ENCODE results near the gene FIGLA. TPM values are rescaled to one million over a fixed set of nuclear protein-coding genes. Genes with fewer than 3 reads are reported as not detected.

FIGLA gene
- total and polyA plus RNA-seq, 2 experiments from 2014 or later, result not detected

GRCh38 chr2:70776266-70776665 lies 14.2 kb downstream of the FIGLA start:
- H3K79me2 ChIP-seq, result no peaks in the 10 kb centered on the region
- 95% methylated on average over 3 of the region's 3 CpGs for WGBS (ENCODE audit: low lambda C conversion rate, missing lambda C conversion rate)
- H3K27ac ChIP-seq, result no peak overlapping the region
- TF ChIP-seq EZH2phosphoT487 (IDR thresholded peaks at IDR 0.05; ENCODE audit: low read depth, severe bottlenecking, unreplicated experiment) (no peak), EZH2 (IDR thresholded peaks at IDR 0.05; ENCODE audit: borderline replicate concordance) (no peak), CTCF (IDR thresholded peaks at IDR 0.05; ENCODE audit: poor library complexity) (no peak)
- no peaks in the 10 kb centered on the region for H4K20me1 ChIP-seq (ENCODE audit: insufficient read depth, poor library complexity, severe bottlenecking)
- H3K4me2 ChIP-seq, result no peak overlapping the region
- no peaks in the 10 kb centered on the region for H3K9me3 ChIP-seq (ENCODE audit: low read depth)
- no peak for DNase-seq (ENCODE audit: low spot score)
- H2AFZ ChIP-seq, result no peak overlapping the region
- H3K4me1 ChIP-seq (ENCODE audit: insufficient read depth), result no peaks in the 10 kb centered on the region
- no peaks in the 10 kb centered on the region for H3K9me2 ChIP-seq (replicated peaks; ENCODE audit: insufficient read depth)
- no peaks in the 10 kb centered on the region for H3K36me3 ChIP-seq (replicated peaks; ENCODE audit: insufficient read depth, low read depth)
- peaks cover 31% of the 10 kb centered on the region for H3K27me3 ChIP-seq
- H3K4me3 ChIP-seq, result no peak overlapping the region

GRCh38 chr2:70775141-70775540 lies 15.3 kb downstream of the FIGLA start:
- Histone ChIP-seq H3K9me2 (replicated peaks; ENCODE audit: insufficient read depth) (no peaks in the 10 kb centered on the region), H3K27me3 (peaks cover 40% of the 10 kb centered on the region), H3K9me3 (ENCODE audit: low read depth) (no peaks in the 10 kb centered on the region), H3K4me2 (no peak overlapping the region), H2AFZ (no peak overlapping the region), H3K4me3 (no peak overlapping the region), H3K4me1 (ENCODE audit: insufficient read depth) (no peaks in the 10 kb centered on the region), H3K27ac (no peak overlapping the region), H3K79me2 (no peaks in the 10 kb centered on the region), H4K20me1 (ENCODE audit: insufficient read depth, poor library complexity, severe bottlenecking) (no peaks in the 10 kb centered on the region), H3K36me3 (replicated peaks; ENCODE audit: insufficient read depth, low read depth) (no peaks in the 10 kb centered on the region)
- WGBS (ENCODE audit: low lambda C conversion rate, missing lambda C conversion rate), result 57% methylated on average over 2 of the region's 2 CpGs
- no peak for DNase-seq (ENCODE audit: low spot score)
- TF ChIP-seq EZH2phosphoT487 (IDR thresholded peaks at IDR 0.05; ENCODE audit: low read depth, severe bottlenecking, unreplicated experiment) (no peak), EZH2 (IDR thresholded peaks at IDR 0.05; ENCODE audit: borderline replicate concordance) (no peak), CTCF (IDR thresholded peaks at IDR 0.05; ENCODE audit: poor library complexity) (no peak)

- Histone ChIP-seq H3K27ac (no peak overlapping the region), H3K4me2 (no peak overlapping the region), H3K4me1 (ENCODE audit: insufficient read depth) (peaks cover 3% of the 10 kb centered on the region), H4K20me1 (ENCODE audit: insufficient read depth, poor library complexity, severe bottlenecking) (no peaks in the 10 kb centered on the region), H3K36me3 (replicated peaks; ENCODE audit: insufficient read depth, low read depth) (no peaks in the 10 kb centered on the region), H3K9me2 (replicated peaks; ENCODE audit: insufficient read depth) (no peaks in the 10 kb centered on the region), H3K27me3 (peaks cover 58% of the 10 kb centered on the region), H3K4me3 (no peak overlapping the region), H3K79me2 (no peaks in the 10 kb centered on the region), H3K9me3 (ENCODE audit: low read depth) (no peaks in the 10 kb centered on the region), H2AFZ (no peak overlapping the region)
- no peak for DNase-seq (ENCODE audit: low spot score)
- TF ChIP-seq EZH2 (IDR thresholded peaks at IDR 0.05; ENCODE audit: borderline replicate concordance), result no peak
- no peak for TF ChIP-seq CTCF (IDR thresholded peaks at IDR 0.05; ENCODE audit: poor library complexity)
- 88% methylated on average over 2 of the region's 2 CpGs for WGBS (ENCODE audit: low lambda C conversion rate, missing lambda C conversion rate)
These were observed 17.8 kb downstream of the FIGLA start for GRCh38 chr2:70772486-70773155.
